Measurements from ENCODE around the gene OTOGL.
"Not testable (repeated sequence)": the region's sequence is repeated elsewhere in the genome, so short reads cannot be mapped to it uniquely, and the experiment has no call there.

The OTOGL gene

DNA sequence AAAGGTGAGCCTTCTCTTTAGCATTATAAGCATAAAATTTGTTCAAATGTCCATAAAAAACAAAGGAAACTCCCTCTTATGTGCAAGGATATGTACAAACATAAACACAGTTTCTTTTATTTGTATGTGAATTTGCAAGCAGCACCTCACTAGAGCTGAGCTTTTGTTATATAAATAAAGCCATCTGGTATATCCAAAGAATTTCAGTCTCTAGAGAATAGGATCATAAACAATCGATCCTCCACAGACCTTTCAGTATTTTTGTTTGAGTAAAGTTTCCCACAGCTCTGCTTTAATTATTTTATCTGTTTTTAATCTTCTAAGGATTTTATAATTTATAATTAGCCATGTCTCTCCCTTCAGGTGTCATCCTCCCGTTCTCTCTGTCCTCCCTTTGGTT is 89.2 kb downstream of the OTOGL start:
- no peak for DNase-seq (ENCODE audit: low spot score)

DNA sequence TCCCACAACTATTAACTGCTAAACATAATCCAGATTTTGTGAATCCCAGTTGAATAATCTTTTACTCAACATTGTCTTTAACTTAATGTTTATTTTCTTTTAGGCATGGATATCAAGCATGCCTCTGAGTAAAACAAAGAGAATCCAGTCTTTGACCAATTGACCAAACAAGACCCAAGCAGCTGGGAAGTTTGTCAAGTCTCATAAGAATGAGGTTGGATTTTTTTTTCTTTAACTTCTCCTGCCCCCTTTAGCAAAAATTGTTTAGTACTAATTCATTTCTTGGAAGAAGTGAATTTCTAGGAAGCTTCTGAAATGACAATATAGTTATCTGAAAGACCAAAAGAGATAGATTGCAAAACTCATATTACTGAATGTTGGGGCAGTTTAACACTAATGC is 89.9 kb downstream of the OTOGL start:
- DNase-seq (ENCODE audit: low spot score) = no peak

DNA sequence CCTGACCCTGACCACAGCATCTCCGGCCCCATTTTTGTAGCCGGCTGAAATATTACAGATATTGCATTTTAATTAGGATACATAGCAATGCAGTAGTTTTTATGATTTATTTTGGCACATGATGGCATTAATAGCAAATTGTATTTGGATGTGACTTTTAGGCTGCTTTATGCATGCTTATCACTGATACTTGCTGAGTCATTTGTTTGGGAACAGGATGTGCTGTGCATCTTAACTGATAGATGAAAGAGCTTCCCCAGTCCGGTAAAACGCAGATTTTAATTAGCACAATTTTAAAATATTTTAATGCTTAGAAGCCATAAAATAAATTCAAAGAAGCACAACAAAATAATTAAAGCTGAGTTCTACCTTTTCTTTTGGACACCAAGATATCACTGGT is 90.7 kb downstream of the OTOGL start:
- DNase-seq (ENCODE audit: low spot score) = no peak

DNA sequence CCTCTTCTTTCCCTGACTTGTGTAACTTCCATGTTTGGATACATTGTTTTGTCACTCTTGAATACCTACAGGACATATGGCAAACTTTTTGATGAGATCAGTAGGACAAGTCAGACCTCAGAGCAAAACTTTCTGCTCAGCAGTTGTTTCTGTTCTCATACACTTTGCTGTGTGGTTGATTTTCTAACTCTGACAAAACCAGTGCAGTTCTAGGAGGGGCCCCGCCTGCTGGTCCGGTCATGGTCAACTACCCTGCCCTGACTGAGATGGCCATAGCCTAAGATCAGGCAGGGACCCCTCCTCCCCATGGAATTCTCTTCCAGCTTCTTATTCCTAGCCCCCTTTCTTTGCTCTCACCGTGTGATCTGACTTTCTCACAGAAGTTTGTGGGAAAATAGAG is 92.8 kb downstream of the OTOGL start:
- DNase-seq (ENCODE audit: low spot score) = no peak

- DNase-seq (ENCODE audit: low spot score) = no peak
Observed at GRCh38 chr12:80193865-80194264, 94.5 kb downstream of the OTOGL start.

- DNase-seq (ENCODE audit: low spot score) = peak; percentile 20
Observed at GRCh38 chr12:80195074-80195726, 95.9 kb downstream of the OTOGL start.

- no peak for DNase-seq (ENCODE audit: low spot score)
Observed at GRCh38 chr12:80195737-80196136, 96.4 kb downstream of the OTOGL start.

- DNase-seq (ENCODE audit: low spot score) = no peak
Observed at GRCh38 chr12:80196419-80196818, 97.1 kb downstream of the OTOGL start.

DNA sequence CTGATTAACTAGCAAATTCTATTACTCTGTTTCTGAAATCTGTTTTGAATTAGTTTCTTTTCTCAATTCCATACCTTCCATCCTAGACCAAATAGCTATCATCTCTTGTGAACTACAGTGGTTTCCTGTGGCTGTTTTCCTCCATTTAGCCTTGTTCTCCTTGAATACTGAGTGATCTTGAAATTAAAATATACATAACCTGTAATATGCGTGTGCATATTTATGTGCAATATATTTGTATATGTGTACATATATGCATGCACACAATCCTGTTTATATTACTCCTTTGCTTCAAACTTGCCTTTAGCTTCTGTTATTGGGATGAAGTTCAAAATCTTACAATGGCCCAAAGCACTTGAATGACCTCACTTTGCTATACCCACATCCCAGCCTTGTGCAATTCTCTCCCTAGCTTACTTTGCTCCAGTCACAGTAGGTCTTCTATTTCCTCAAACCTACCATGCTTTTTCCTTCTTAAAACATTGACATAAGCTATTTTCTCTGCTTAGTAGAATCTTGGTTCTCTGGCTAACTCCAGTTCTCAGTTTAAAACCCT is 99.5 kb downstream of the OTOGL start:
- no peak for DNase-seq (ENCODE audit: low spot score)

GRCh38 chr12:80199931-80200330 is 100.6 kb downstream of the OTOGL start:
- no peak for DNase-seq (ENCODE audit: low spot score)

- no peak for DNase-seq (ENCODE audit: low spot score)
Observed at GRCh38 chr12:80200414-80200813, 101.1 kb downstream of the OTOGL start.

DNA sequence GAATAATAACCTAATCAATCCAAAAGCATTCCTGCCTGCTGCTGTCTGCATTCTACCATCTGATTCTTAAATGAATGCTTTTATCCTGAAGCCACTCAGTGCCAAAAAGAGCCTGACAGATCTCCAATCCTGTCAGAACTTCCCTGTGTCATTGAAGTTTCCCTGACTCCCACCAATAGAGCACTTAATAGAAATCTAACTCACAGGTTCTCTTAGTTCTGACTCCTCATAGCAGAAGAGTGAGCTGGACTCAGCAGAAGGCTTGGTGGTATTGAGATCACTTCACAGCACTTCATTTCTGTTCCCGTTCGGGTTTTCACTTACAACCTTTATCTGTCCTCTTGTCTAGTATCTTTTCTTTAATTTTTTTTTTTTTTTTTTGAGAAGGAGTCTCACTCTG is 102.6 kb downstream of the OTOGL start:
- no peak for DNase-seq (ENCODE audit: low spot score)

DNA sequence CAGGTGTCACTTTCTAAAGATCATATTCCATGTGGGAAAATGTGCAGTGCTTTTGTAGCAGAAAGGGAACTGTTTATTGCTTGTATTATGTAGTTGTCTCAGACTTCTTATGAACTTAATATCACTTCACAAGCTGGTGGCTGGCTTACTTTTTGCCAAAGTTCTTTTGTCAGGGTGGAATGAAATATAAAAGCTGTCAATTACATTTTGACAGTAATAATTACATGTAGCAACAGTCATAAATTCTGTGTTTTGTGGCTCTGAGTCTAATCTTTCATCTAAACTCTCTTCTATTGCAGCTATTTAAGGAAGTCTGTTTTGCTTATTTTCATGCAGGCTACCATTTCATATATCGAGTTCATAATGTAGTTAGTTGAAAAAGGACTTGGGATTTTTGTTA is 106.6 kb downstream of the OTOGL start:
- no peak for DNase-seq (ENCODE audit: low spot score)

GRCh38 chr12:80208071-80208470 is 108.7 kb downstream of the OTOGL start:
- DNase-seq (ENCODE audit: low spot score) = no peak

DNA sequence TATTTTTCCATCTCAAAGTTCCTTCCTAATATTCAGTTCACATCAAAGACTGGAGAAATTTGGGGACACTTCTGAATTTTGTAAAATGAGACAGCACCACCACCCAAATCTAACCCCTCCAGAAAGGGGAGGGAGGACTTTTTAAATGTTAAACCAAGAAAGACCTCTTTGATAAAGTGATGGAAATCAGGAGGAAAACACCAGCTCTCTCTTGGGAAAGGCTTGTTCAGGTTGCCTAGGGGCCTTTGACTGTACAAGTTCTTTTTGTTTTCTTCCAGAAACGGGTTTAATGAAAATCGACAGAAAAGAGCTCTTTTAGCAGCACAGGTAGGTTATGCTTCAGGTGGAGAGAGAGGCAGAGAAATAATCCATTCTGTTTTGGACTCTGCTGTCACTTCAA is 112.3 kb downstream of the OTOGL start:
- DNase-seq (ENCODE audit: low spot score) = no peak

- no peak for DNase-seq (ENCODE audit: low spot score)
Observed at GRCh38 chr12:80212938-80213645, 113.8 kb downstream of the OTOGL start.

GRCh38 chr12:80213871-80214270 is 114.5 kb downstream of the OTOGL start:
- no peak for DNase-seq (ENCODE audit: low spot score)

DNA sequence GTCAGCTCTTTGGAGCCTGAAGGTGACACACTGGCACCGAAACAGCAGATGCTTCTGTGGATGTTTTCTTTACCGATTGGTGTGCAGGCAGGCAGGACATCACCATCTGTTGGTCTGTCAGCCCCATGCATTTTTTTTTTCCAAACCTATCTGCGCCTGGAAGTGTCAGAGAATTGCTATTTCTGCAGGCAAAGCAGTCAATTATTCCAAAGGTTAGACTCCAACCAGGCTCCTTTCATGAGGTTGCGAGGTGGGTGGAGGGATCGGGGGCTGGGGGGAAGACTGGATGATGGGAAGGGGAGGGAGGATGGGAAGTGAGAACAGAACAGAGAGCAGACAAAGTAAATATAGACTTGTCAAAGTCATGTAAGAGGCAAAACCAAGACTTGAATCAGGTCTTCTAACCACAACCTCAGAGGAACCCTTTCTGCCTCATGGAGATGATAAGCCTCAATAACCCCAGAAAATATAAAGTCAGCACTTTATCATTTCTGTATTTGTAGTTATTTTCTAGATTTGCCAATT is 117.7 kb downstream of the OTOGL start:
- DNase-seq (ENCODE audit: low spot score) = no peak

DNA sequence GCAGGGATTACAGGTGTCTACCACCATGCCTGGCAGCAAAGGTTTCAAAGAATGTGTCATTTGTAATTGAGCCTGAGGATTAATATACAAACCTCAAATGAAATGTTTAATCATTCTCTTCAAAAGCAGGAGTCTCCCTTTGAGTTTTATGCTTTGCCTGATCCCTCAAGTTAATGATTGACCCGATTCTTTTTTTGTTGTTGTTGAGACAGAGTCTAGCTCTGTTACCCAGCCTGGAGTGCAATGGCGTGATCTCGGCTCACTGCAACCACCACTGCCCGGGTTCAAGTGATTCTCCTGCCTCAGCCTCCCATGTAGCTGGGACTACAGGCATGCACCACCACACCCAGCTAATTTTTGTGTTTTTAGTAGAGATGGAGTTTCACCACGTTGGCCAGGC is 119.6 kb downstream of the OTOGL start:
- DNase-seq (ENCODE audit: low spot score) = not testable (repeated sequence)

- DNase-seq (ENCODE audit: low spot score) = no peak
Observed at GRCh38 chr12:80219345-80219744, 120.0 kb downstream of the OTOGL start.

DNA sequence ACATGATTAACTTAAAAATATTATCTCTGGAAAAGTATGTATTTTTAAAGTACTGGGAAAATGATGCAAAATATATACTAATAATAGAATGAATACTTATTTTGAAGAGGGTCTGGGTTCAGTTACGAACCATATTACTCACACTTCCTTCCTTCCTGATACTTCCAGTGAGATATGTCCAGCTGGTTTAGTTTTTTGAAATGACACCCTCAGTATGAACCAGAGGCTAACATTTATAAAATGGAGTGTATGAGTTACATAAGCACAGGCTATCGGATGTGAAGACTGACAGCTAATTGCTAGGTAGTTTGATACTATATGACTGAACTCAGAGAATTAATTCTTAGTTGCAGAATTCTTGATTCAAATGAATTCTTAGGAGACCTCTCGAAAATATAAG is 122.9 kb downstream of the OTOGL start:
- DNase-seq (ENCODE audit: low spot score) = no peak

- DNase-seq (ENCODE audit: low spot score) = no peak
Observed at GRCh38 chr12:80226576-80226975, 127.2 kb downstream of the OTOGL start.

DNA sequence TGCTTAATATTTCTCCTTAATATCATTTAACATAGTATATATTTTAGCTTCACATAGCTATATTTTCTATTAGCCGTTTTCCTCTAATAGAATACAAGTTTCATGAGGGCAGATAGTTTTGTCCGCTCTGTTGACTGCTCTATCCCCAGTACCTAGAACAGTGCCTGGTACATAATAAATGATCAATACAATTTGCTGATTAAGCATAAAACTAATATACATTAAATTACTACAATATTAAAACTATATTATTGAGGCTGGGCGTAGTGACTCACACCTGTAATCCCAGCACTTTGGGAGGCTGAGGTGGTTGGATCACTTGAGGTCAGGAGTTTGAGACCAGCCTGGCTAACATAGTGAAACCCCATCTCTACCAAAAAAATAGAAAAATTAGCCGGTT is 128.6 kb downstream of the OTOGL start:
- DNase-seq (ENCODE audit: low spot score) = not testable (repeated sequence)
